IPS-11a (cell line): ENCODE data around the gene DAB2IP.

Experiments used
- H3K4me3 ChIP-seq: one replicate; pipeline ENCODE4 v1.5.1; 2013; ENCODE audit warnings: low read depth, low read length, control low read depth

Gene DAB2IP

GRCh38 chr9:121700165-121700831 is 48.9 kb downstream of the DAB2IP start:
- no peak overlapping the region for H3K4me3 ChIP-seq

- H3K4me3 ChIP-seq: no peak overlapping the region
Observed at GRCh38 chr9:121700832-121701419, 49.5 kb downstream of the DAB2IP start.

GRCh38 chr9:121701736-121702261 is 50.4 kb downstream of the DAB2IP start:
- no peak overlapping the region for H3K4me3 ChIP-seq

- H3K4me3 ChIP-seq: no peak overlapping the region
Observed at GRCh38 chr9:121703014-121703734, 51.7 kb downstream of the DAB2IP start.

- no peak overlapping the region for H3K4me3 ChIP-seq
Observed at GRCh38 chr9:121704281-121704680, 52.8 kb downstream of the DAB2IP start.

- H3K4me3 ChIP-seq: no peak overlapping the region
Observed at GRCh38 chr9:121706149-121706750, 54.8 kb downstream of the DAB2IP start.

- no peak overlapping the region for H3K4me3 ChIP-seq
Observed at GRCh38 chr9:121707477-121708424, 56.3 kb downstream of the DAB2IP start.

GRCh38 chr9:121708768-121709488 is 57.5 kb downstream of the DAB2IP start:
- H3K4me3 ChIP-seq: no peak overlapping the region

GRCh38 chr9:121709798-121710197 is 58.4 kb downstream of the DAB2IP start:
- H3K4me3 ChIP-seq: no peak overlapping the region

- no peak overlapping the region for H3K4me3 ChIP-seq
Observed at GRCh38 chr9:121711281-121711680, 59.8 kb downstream of the DAB2IP start.

GRCh38 chr9:121711797-121712196 is 60.4 kb downstream of the DAB2IP start:
- no peak overlapping the region for H3K4me3 ChIP-seq

GRCh38 chr9:121713400-121714070 is 62.1 kb downstream of the DAB2IP start:
- H3K4me3 ChIP-seq: no peak overlapping the region

GRCh38 chr9:121714075-121714705 is 62.8 kb downstream of the DAB2IP start:
- H3K4me3 ChIP-seq: no peak overlapping the region

GRCh38 chr9:121714873-121715272 is 63.4 kb downstream of the DAB2IP start:
- no peak overlapping the region for H3K4me3 ChIP-seq

GRCh38 chr9:121717141-121717991 is 65.9 kb downstream of the DAB2IP start:
- no peak overlapping the region for H3K4me3 ChIP-seq

GRCh38 chr9:121718084-121718483 is 66.7 kb downstream of the DAB2IP start:
- no peak overlapping the region for H3K4me3 ChIP-seq

GRCh38 chr9:121718501-121718900 is 67.1 kb downstream of the DAB2IP start:
- H3K4me3 ChIP-seq: no peak overlapping the region
